ENCODE measurements around the gene ARPC2.
"Not testable (repeated sequence)": the region's sequence is repeated elsewhere in the genome, so short reads cannot be mapped to it uniquely, and the experiment has no call there.

Gene ARPC2

DNA sequence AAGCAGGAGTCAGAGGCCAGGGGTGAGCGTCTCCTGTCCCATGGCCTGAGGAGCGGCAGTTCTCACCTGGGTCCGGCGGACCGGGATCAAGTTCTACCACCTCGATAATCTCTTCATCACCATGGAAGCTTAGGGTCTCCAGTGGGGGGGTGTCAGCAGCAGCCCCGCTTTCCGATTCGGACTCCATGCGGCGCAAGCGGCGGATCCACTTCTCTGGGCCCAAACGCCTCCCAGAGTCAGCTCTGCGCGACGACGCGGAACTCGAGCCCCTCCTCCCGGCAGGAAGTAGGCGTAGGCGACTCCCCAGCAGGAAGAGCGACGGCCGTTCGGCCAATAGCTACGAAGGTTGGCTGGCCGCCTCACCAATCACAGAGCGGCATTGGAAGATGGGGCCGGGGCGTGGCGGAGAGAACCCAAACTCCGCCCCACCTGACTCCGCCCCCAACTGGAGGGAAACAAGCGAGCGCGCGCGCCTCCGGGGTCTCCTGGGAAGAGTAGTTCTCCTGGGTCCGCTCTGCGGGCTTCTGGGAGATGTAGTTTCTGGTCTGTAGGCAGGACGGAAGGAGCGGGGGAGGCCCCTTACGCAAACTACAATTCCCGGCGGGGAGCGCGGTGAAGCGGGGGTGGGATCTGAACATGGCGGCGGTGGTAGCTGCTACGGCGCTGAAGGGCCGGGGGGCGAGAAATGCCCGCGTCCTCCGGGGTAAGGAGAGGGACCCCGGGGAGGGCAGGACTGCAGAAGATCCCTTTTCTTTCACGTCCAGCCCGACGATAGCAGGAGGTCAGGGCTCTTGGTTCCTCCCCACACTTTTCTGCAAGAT lies 53.1 kb downstream of the ARPC2 start, which contains the start of the genes AAMP and PNKD:
AAMP (minus strand) TSS at position 238 of the 821 bp plus-strand sequence; CDS start at position 187, 51 bp downstream.
PNKD (plus strand) TSS at position 620 of the 821 bp plus-strand sequence; CDS start at position 637, 17 bp downstream.
- peak; percentile 97 for DNase-seq

DNA sequence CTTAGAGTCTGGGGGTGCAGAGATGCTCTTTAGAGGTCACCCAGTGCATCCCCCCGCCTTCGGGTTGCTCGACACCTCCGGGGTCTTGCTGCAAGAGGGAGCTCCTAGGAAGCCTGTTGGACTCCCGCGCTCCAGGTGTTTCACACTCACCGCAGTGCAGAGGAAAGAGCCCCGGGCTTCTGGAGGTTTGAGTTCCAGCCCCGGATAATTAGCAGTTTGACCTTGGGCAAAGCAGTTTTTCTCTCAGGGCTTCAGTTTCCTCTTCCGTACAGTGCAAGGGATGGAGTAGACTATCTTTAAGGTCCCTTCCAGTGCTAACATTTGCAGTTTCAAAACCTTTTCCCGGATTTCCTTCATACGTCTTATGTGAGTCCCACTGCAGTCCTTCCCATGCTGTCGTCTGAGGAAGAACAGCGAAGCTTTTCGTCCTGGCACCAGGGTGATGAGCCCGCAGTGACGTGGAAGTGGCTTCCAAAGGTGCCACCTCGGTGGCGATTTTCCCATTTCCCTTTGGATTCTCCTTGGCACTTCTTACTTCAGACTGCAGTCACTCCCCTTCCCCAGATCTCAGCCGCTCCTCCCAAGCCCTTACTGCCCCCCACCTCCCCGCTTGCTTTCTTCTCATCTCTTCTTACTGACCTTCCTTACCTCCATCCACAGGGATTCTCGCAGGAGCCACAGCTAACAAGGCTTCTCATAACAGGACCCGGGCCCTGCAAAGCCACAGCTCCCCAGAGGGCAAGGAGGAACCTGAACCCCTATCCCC lies 53.9 kb downstream of the ARPC2 start:
- no peak for DNase-seq

DNA sequence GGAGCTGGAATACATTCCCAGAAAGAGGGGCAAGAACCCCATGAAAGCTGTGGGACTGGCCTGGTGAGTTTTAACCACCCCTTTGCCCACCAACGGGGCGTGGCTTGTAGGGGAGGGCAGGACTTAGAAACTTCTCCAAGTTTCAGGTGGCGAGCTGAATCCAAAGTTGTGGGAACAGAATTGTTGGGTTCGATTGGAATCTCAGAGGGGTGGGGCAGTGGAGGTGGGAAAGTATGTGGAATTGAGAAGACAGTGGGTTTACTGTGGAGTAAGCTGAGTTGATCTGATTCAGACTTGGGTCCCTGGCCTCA lies 54.5 kb downstream of the ARPC2 start:
- DNase-seq, result no peak

DNA sequence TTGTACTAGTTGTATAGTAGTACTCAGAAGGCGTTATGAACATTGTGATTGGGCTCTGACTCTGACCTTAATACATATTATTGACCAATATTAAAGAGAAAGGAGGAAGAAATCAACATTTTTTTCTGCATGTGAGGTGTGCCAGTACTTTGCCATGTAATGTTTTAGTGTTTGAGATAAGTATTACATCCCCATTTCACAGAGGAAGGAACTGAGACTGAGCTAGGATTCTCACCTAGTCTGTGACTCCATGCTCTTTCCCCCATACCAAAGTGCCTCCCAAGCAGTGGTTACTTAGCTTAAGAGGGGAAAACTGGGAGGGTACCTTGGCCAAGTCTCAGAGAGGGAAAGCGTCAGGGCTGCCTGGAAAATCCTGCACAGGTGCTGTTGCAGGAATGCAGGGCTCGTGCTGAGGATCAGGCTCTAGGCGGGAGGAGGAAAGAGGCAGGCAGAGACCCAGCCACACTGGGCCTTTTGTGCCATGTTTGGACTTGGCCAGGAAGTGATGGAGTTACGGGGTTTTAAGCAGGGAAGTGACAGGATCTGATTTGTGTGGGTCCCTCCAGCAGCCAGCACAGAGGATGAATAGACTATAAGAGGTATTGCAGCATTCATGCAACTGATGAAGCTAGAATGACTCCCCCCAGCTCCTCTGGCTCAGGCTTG lies 55.0 kb downstream of the ARPC2 start:
- no peak for DNase-seq

DNA sequence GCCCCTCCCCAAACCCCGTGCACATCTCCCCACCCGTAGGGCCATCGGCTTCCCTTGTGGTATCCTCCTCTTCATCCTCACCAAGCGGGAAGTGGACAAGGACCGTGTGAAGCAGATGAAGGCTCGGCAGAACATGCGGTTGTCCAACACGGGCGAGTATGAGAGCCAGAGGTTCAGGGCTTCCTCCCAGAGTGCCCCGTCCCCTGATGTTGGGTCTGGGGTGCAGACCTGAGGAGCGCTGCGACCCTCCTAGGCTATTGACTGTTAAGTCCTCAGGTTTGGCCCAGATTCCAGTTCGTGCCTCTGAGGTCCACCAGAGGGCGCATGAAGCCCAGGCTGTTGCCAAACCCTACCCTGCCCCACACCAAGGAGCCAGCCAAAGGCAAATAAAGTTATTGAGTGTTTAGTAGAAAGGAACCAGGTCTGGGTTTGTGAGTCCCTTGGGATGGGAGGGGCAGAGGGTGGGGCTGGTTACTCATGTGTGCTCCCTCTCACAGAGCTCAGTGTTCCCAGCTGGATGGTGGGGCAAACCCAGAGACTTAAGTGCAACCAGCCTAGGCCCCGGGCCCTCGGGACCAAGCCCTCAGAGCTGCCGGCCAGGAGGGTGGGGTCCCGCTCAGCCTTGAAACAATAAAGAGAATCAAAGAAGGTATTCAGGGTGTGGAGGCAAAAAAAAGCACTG lies 55.7 kb downstream of the ARPC2 start:
- DNase-seq, result peak; percentile 64

DNA sequence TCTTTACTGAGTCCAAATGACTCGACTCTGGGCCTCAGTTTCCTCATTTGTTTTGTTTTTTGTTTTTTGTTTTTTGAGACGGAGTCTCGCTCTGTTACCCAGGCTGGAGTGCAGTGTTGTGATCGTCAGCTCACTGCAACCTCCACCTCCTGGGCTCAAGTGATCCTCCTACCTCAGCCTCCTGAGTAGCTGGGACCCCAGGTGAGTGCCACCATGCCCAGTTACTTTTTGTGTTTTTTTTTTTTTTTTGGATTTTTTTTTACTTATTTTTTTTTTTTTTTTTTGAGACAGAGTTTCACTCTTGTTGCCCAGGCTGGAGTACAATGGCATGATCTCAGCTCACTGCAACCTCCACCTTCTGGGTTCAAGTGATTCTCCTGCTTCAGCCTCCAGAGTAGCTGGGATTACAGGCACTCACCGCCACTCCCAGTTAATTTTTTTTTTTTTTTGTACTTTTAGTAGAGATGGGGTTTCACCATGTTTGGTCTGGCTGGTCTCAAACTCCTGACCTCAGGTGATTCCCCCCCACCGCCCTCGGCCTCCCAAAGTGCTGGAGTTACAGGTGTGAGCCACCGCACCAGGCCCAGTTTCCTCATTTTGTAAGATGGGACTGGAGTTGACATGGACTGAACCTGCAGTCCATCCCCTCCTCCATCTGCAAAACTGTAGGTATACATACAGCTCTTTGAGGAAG lies 56.4 kb downstream of the ARPC2 start:
- DNase-seq, result not testable (repeated sequence)

DNA sequence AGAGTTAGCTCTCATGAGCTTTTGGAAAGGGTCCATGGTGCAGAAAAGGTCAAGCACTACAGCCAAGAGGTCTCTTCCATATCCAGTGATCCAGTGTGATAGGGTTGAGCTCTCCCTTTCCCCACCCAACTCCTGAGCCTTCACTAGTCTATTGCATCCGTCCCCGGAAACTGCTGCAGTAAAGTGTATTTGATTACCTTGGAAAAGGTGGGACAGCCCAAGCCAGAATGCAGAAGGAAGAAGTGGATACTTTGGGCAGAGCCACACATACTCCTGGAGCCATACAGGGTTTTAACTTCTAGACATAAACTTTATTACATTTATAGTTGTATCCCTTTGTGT lies 56.9 kb downstream of the ARPC2 start:
- DNase-seq, result no peak

DNA sequence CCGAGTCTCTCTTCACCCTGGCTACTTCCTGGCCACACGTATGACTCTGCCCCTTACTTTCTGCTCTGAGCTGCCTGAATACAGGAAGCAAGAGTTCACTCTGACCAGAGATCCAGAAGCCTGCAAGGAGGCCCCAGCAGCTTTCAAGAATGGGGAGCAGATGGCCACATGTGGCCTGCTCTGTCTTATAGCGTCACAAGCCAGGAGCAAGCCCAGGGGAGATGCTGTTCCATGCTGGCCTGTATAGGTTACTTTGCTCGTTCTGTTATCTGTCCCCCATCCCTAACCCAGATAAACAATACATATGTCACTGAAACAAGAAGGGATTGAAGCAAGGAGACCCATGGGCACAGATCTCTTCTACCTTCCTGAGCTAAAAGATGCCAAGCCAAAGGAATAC lies 57.6 kb downstream of the ARPC2 start:
- DNase-seq, result no peak

DNA sequence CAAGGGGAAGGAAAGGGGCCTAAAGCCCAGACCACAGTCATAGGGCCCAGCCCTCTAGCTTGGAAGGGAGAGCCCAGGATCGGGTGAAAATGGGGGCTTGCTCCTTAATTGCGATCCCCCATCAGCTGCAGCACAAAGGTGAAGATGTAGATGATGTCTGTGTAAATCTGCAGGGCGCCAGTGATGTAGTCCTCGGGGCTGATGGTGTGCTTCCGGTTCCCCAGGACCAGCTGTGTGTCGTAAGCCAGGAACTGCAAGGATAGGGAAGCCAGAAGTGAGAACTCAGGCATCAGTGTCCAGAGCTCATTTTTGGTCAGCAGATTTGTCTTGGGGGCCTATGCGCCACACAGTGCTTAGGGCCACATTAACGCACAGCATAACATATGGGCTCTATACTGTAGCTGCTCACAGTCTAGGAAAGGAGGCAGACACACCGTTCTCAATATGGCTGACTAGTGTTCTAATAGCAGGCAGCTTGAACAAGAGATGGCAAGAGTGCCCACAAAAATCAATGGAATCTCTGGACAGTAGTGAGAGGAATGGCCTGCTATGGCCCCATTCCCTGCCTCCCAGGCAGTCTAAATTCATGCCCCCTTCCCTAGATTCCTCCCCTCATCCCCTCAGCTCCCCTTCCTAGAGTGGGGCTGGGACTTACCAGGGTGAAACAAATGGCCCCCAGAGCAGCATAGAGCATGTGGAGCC lies 58.5 kb downstream of the ARPC2 start:
- no peak for DNase-seq

DNA sequence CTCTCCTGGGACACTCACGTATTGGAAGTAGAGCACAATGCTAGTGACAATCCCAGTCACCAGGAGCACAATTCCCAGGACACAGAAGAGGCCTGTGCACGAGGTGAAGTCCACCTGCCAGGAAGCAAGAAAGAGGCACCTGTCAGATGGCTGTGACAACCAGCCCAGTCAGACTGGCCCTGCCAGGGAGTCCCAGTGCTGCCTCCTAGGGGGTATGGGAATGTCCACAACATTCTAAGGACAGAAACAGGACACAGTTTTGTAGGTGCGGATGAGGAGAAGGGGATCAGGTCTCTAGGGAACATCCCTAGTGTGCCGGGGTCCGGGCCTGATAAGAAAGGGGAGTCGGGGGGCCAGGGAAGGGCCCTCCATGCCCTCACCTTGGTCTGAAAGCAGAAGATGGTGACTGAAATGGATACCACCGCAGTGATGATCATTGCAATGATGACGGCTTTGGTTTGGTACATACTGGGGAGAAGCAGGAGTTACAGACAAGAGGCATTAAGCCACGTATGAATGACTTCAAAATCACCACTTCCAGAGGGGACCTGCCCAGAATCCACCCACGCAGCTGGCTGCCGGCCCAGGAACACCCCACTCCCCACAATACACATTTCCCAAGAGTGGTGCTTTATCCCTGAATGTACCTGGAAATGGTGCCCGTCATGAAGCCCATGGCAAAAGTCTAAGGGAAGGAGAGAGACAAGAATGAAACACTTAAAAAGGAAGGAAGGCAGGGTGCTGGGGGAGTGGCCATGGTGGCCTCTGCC lies 60.2 kb downstream of the ARPC2 start:
- no peak for DNase-seq

DNA sequence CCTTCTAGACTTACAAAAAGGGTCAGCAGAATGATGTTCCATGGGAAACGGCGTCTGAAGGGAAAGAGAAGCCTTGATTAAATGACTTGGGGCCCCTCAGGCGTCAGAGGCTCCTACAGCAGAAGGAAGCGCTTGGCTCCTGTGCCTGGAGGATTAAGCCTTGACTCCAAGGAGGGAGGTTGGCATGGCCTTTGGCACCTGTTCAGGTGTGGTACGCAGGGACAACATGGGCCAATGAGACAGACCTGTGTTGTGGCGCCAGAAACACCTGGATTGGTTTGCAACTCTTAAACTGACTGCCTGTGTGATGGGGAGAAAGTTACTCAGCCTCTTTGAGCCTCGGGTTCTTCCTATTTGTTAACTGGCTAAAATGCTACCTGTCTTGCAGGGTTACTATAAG lies 60.9 kb downstream of the ARPC2 start:
- no peak for DNase-seq

DNA sequence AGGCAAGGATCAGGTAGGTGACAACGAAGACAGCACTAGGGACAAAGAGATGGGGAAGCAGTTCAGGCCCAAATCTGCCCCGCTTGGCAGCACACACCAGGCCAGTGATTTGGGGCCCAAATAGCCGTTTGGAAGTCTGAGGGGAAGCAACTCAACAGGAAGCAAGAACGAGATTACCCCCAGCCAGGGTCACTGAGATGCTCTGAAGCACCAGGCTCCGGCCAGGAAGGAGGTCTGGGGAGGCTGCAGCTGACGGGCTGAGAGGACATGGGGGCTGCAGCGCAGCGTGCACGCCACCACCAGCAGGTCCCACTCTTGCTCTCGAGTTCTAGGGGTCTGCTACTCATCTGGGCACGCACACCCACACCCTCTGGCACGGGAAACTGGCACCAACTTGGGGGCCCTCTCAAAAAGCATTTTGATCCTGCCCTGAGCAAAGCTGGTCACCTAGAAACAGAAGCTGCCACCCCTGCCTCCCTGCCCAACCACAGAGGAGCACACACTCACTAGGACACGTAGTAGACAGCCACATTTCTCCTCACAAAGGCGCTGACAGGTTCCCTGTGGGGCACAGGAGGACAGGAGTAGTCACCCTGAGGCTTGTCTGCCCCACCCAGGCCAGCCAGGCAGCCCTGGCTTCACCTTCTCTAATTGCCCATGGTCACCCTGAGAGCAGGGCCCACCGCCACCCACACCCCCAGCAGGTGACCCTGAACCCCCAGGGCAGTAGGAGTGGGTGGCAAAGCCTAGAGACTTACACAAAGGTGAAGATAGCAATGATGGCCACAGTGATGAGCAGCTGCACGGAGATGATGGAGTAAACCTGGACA lies 61.8 kb downstream of the ARPC2 start:
- DNase-seq, result no peak

DNA sequence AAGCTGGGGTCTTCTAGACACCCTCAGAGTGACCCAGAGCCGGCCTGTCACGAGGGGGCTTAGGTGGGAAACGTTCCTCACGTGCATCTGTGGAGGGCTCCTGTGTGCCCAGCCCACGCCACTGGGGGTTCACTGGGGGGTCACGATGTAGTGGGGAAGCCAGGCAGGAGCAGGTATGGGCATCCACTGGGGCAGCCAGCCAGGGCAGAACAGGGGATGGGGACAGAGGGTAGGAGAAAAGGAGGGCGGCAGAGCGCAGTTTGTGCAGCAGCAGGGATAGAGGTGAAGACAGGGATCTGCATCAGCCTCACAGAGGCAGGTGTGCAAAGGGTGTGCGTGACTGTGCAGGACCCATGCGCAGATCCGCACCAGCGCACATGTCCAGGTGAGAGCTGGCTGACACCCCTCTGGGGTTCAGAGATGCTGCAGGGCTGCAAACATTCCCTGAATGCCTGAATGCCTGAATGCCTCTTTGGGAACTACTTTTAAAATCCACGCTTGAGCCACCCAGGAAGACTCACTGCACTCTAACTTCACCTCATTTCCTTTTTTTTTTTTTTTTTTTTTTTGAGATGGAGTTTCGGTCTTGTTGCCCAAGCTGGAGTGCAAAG lies 63.4 kb downstream of the ARPC2 start:
- DNase-seq, result no peak

DNA sequence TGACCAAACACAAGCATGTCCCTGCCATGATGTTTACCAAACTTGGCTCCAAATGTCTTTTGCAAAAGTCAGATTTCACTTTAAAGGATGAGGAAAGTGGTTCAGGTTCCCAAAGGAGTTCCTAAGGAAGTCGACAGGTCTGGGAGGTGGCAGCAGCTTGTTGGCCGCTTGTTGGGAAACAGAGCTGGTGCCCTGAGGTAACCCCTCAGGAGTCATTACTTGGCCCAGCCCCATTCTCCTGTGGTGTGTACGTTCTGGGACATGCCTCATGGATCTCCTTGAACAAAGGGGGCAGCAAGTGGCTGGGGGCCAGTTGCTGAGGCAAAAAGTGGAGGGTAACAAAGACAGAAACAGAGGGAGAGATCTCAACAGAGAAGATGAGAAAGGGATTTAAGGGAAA lies 64.5 kb downstream of the ARPC2 start:
- no peak for DNase-seq

DNA sequence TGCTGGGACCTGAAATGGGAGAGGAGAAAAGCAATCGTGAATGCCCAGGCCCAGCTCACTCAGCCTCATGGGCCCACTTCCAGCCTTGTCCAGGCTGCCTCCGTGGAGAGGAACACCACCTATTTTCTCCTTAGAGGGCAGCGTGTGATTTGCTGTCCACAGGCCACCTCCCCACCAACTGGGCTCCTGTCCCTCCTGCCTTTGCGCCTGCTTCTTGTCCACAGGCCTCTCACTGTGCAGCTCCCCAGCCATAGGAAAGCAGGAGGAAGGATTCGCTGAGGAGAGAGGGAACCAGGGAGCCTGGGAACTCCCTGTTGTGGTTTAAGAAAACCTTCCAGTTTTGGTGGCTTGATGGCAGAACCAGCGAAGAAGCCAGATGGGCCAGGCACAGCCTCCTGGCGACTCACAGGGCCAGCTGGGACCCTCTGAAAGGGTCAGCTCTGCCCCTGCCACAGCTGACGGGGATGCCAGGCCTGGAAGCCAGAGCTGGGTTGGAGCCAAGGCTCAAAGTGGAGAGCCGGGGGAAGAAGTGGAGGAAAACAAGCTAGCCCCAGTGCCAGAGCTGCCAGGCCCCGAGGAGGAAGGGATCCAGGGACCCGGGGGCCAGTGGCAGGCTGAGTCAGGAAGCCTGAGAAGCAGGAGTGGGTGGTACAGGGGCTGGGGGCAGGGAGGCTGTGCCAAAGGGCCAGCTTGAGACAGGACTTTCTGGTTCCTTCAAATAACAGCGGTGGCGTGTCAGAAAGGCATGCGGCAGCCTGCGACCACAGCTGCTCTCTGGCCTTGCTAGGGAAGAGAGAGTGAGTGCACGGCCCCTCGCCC lies 65.4 kb downstream of the ARPC2 start:
- DNase-seq, result no peak

DNA sequence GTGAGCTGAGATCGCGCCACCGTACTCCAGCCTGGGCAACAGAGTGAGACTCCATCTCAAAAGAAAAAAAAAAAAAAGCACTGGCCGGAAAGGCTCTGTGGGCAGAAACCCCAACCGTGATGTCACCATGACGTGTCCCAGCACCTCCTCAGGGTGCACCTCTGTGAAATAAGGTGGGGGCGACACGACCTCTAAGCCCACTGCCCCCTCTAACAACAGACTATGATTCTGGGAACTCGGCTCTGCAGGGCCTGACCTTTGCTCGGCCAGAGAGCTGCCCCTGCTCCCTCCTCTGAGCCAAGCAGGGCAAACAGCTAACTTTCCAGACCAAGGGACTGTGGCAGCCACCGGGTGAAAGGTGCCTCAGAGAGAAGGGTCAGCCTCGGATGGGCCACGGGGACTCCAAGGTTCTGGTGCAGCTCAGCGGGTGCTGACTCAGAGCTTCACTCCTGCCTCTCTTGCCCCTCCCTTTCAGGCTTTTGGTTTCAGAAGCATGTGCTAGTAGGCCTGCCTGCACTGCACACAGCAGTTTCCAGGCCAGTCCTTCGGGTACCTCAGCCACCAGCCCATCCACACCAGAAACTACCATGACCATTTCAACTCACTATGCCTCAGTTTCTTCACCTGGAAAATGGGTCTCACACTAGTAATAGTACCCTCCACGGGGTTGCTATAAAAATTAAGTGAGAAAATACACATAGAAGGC lies 67.3 kb downstream of the ARPC2 start:
- no peak for DNase-seq

DNA sequence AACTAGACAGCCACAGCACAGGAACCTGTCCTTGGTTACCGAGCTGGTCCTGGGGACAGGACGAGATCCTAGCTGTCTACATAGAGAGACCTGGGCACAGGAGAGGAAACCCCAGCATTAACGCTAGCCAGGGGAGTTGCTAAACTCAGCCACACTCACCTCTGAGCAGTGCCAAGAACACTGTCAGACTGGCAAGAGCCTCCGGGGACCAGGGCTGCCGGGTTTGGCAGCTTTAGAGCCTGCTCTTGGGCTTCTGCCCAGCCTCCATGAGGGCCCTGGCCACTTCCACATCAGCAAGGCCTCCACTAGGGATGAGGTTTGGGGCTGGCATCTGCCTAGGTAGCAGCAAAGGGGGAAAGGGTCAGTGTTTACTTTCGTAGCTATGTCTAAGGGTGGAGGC lies 68.6 kb downstream of the ARPC2 start:
- no peak for DNase-seq
